Right lobe of liver (tissue), 6 donors: ENCODE measurements around the gene OPN1LW. TPM values are rescaled to one million over a fixed set of nuclear protein-coding genes. Genes with fewer than 3 reads are reported as not detected.
A peak's percentile ranks its signal among the peaks of the same experiment; 100 is the strongest.

Experiments
- ATAC-seq, 4 donors: fragments of 200-7000 bp; cut with Tn5 transposase; one replicate each; pipeline ENCODE4 v1.9.1; 2020; ENCODE audit warnings: mild to moderate bottlenecking in 4 of 4, moderate library complexity in 4 of 4
- DNase-seq, 3 donors: peaks; one replicate each; pipeline ENCODE4 v3.0.0-alpha.2; 2020
- H3K27ac ChIP-seq, 3 donors: fragments of 200-600 bp; one replicate each; pipeline ENCODE4 v1.8.0; 2022
- H3K27me3 ChIP-seq, 2 donors: fragments of 200-600 bp; one replicate each; pipeline ENCODE4 v1.8.0; 2022
- H3K36me3 ChIP-seq, 4 donors: fragments of 200-600 bp; sonication (generic) in 1 of 4; one replicate each; pipeline versions ENCODE4 v1.5.1 to v1.8.0; 2017 to 2022; ENCODE audit warnings: control low read depth in 1 of 4
- H3K4me1 ChIP-seq, 4 donors: fragments of 200-600 bp; sonication (generic) in 1 of 4; one replicate each; pipeline versions ENCODE4 v1.5.1 to v1.8.0; 2017 to 2022; ENCODE audit warnings: control low read depth in 1 of 4
- H3K4me3 ChIP-seq, 3 donors: fragments of 200-600 bp; one replicate each; pipeline ENCODE4 v1.8.0; 2022
- H3K9me3 ChIP-seq, 4 donors: fragments of 200-600 bp; sonication (generic) in 1 of 4; one replicate each; pipeline versions ENCODE4 v1.5.1 to v1.8.0; 2017 to 2022; ENCODE audit warnings: control low read depth in 1 of 4
- POLR2A ChIP-seq: fragments of 450-650 bp; IDR thresholded peaks from one replicate; pipeline ENCODE4 v1.6.1; 2017; ENCODE audit warnings: antibody characterized with exemption, mild to moderate bottlenecking
- WGBS: methylation state at CpG from one replicate; pipeline ENCODE4 v1.1.6; 2018; ENCODE audit warnings: low coverage, low lambda C conversion rate; ENCODE audit not compliant: insufficient coverage; ENCODE audit errors: missing lambda C conversion rate; 5-methylcytosine and 5-hydroxymethylcytosine counted together
- intact Hi-C, 2 donors: fragments of 100-400 bp; cut with DNase I; formaldehyde crosslinking; loops; one replicate each; pipeline versions ENCODE4 v1.11.2 to v1.14.1; 2022
- total RNA-seq, 6 experiments: library from RNA; depleted of rRNA in 2 of 6; stranded (reverse); fragments of >200 nt in 2 of 6; fragmentation: NEBNext Ultra II Directional in 3 of 6; extraction: Animal tissue kit (Norgen Biotek cat#: 25700) in 3 of 6; gene quantifications; one replicate each; pipeline versions ENCODE4 v1.1.0 to v1.2.4, GENCODE V29; 2016 to 2023
- TF ChIP-seq, protein P1 (sequence below), 4 donors: fragments of 200-600 bp in 3 of 4; fragments of 450-650 bp in 1 of 4; IDR thresholded peaks; one replicate each; pipeline versions ENCODE4 v1.5.1 to v1.8.0; 2016 to 2022; ENCODE audit warnings: antibody characterized with exemption in 4 of 4, mild to moderate bottlenecking in 2 of 4
- donor health status: DM: no; HTN: yes; CAD: no.
- donor health status: DM: no; HTN: no; CAD: no.
- donor health status: DM: no; HTN: no; CAD: no.
- donor health status: DM: no; HTN: yes; CAD: no.
- donor health status: DM: no; HTN: yes; CAD: no.

Gene OPN1LW
- total RNA-seq, 6 experiments from 2014 or later, result not detected

DNA sequence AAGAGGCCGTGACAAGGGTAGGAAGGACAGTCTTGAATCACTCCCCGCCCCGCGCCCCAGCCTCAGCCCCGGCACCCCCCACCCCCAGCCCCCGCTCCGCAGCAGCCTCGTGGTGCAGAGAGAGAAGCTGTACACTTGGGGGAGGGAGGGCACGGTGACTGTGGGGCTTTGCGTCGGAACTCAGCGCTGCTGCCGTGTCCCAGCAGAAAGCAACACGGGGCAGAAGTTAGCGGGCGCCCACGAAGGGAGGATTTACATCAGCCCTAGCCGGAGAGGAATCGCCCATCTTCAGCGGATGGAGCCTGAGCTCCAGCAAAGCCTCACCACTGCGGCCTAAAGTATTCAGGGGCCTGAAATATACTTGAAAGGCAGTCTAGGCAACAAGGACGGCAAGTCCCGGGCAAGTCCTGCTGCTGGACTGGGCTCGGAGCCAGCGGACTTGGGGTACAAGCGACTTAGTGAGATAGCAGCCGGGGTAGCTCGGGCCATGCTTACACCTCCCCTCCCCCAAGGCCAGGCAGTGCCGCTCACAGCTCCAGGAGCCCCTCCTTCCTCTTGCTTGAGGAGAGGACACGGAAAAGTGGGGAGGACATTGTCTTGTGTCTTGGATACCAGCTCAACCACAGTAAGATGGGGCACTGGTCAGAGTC, 18.5 kb upstream of the OPN1LW start:
- WGBS, result 93% methylated on average over 4 of the region's 30 CpGs

GRCh38 chrX:154126101-154126500, 17.9 kb upstream of the OPN1LW start:
- ATAC-seq (no peak), DNase-seq (peak in 1 of 3 donors; percentile 16)
- Histone ChIP-seq H3K9me3 (no peaks in the 10 kb centered on the region), H3K27ac (no peak overlapping the region), H3K27me3 (no peaks in the 10 kb centered on the region), H3K36me3 (no peaks in the 10 kb centered on the region), H3K4me3 (no peak overlapping the region), H3K4me1 (no peaks in the 10 kb centered on the region)
- intact Hi-C loops, result no loop called here
- no peak for TF ChIP-seq POLR2A
- TF ChIP-seq, protein P1, sequence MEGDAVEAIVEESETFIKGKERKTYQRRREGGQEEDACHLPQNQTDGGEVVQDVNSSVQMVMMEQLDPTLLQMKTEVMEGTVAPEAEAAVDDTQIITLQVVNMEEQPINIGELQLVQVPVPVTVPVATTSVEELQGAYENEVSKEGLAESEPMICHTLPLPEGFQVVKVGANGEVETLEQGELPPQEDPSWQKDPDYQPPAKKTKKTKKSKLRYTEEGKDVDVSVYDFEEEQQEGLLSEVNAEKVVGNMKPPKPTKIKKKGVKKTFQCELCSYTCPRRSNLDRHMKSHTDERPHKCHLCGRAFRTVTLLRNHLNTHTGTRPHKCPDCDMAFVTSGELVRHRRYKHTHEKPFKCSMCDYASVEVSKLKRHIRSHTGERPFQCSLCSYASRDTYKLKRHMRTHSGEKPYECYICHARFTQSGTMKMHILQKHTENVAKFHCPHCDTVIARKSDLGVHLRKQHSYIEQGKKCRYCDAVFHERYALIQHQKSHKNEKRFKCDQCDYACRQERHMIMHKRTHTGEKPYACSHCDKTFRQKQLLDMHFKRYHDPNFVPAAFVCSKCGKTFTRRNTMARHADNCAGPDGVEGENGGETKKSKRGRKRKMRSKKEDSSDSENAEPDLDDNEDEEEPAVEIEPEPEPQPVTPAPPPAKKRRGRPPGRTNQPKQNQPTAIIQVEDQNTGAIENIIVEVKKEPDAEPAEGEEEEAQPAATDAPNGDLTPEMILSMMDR (IDR thresholded peaks at IDR 0.05), result no peak
- WGBS, result 60% methylated on average over 1 of the region's 11 CpGs

More for the DNA sequence above, 18.5 kb upstream of the OPN1LW start:
- no peaks in the 10 kb centered on the region for H3K4me1 ChIP-seq
- no peak overlapping the region for H3K4me3 ChIP-seq
- H3K27me3 ChIP-seq, result no peaks in the 10 kb centered on the region
- no peaks in the 10 kb centered on the region for H3K9me3 ChIP-seq
- TF ChIP-seq POLR2A, result no peak
- TF ChIP-seq, protein P1 (IDR thresholded peaks at IDR 0.05), result no peak
- no peaks in the 10 kb centered on the region for H3K36me3 ChIP-seq
- DNase-seq, result peak in 1 of 3 donors; percentile 28
- intact Hi-C loops, result no loop called here
- H3K27ac ChIP-seq, result no peak overlapping the region
- ATAC-seq, result no peak

DNA sequence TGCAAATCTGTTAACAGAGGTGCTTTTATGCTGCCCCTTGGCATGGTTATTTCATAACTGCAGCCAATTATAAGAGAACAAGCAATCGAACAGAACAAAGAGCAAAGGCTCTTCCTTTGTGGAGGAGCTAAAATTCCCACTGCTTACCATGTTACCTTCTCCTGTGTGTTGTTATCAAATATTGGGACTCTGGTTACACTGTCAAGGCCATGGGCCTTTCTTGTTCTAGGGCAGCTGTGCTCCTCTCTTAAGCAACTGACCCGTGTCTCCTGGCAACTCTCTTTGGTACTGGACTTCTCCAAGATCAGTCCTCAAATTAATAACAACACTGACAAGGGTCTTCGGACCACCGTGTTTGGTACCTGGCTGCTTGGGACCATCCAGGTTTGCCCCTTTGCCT, 12.1 kb upstream of the OPN1LW start:
- ATAC-seq (no peak), DNase-seq (peak in 1 of 3 donors; percentile 10)
- intact Hi-C loops, result no loop called here
- 50% methylated on average over 4 of the region's 4 CpGs for WGBS
- no peaks in the 10 kb centered on the region for H3K4me1 ChIP-seq
- H3K36me3 ChIP-seq, result no peaks in the 10 kb centered on the region
- no peaks in the 10 kb centered on the region for H3K9me3 ChIP-seq
- no peak overlapping the region for H3K27ac ChIP-seq
- TF ChIP-seq POLR2A, result no peak
- TF ChIP-seq, protein P1 (IDR thresholded peaks at IDR 0.05), result no peak
- no peak overlapping the region for H3K4me3 ChIP-seq
- no peaks in the 10 kb centered on the region for H3K27me3 ChIP-seq

- H3K27me3 ChIP-seq, result no peaks in the 10 kb centered on the region
- ATAC-seq (no peak), DNase-seq (no peak)
- no peaks in the 10 kb centered on the region for H3K9me3 ChIP-seq
- no peak overlapping the region for H3K4me3 ChIP-seq
- TF ChIP-seq, protein P1 (IDR thresholded peaks at IDR 0.05), result no peak
- no peak for TF ChIP-seq POLR2A
- no peaks in the 10 kb centered on the region for H3K36me3 ChIP-seq
- intact Hi-C loops, result no loop called here
- no peaks in the 10 kb centered on the region for H3K4me1 ChIP-seq
- WGBS, result 74% methylated on average over 9 of the region's 9 CpGs
- no peak overlapping the region for H3K27ac ChIP-seq
These were observed 11.7 kb upstream of the OPN1LW start for GRCh38 chrX:154132366-154132765.
